Activated T-helper 1 cell treated with anti-CD3 and anti-CD28 coated beads, Interleukin-12 subunit alpha, Interleukin-12 subunit beta, Interleukin-2, Interleukin-4 antibody, amounts not matched to agents 30 ng/mL and 10 ng/mL and 1 ng/mL, durations not matched to agents 14 hours and 24 hours and 36 hours (primary cell): ENCODE results near the gene DESI1. TPM values are rescaled to one million over a fixed set of nuclear protein-coding genes. Genes with fewer than 3 reads are reported as not detected.
"Not testable (repeated sequence)": the region's sequence is repeated elsewhere in the genome, so short reads cannot be mapped to it uniquely, and the experiment has no call there.

ENCODE experiments used
- DNase-seq: peaks from one replicate; pipeline ENCODE4 v3.0.0; 2021; ENCODE audit warnings: low spot score
- H3K27ac Mint-ChIP-seq: one replicate; pipeline ENCODE4 v1.8.0; 2021; ENCODE audit warnings: mild to moderate bottlenecking, mixed read lengths
- H3K27me3 Mint-ChIP-seq: one replicate; pipeline ENCODE4 v1.8.0; 2022; ENCODE audit warnings: mild to moderate bottlenecking, moderate library complexity, mixed read lengths; ENCODE audit not compliant: insufficient read depth
- H3K36me3 Mint-ChIP-seq: one replicate; pipeline ENCODE4 v1.8.0; 2021; ENCODE audit warnings: low read depth, mixed read lengths
- H3K4me1 Mint-ChIP-seq: one replicate; pipeline ENCODE4 v1.8.0; 2021; ENCODE audit warnings: low read depth, mixed read lengths
- H3K4me3 Mint-ChIP-seq: one replicate; pipeline ENCODE4 v1.8.0; 2021; ENCODE audit warnings: mild to moderate bottlenecking, moderate library complexity, mixed read lengths
- H3K9me3 Mint-ChIP-seq: one replicate; pipeline ENCODE4 v1.8.0; 2021; ENCODE audit warnings: mixed read lengths
- intact Hi-C: fragments of 100-400 bp; cut with micrococcal nuclease; formaldehyde crosslinking; loops from one replicate; pipeline ENCODE4 v1.15.1; 2024
- total RNA-seq: library from RNA; stranded (reverse); gene quantifications from 2 replicates; pipeline ENCODE4 v1.2.3, GENCODE V29; 2022

DESI1 gene
- total RNA-seq, 1 donor from 2014 or later: 84.8 TPM

DNA sequence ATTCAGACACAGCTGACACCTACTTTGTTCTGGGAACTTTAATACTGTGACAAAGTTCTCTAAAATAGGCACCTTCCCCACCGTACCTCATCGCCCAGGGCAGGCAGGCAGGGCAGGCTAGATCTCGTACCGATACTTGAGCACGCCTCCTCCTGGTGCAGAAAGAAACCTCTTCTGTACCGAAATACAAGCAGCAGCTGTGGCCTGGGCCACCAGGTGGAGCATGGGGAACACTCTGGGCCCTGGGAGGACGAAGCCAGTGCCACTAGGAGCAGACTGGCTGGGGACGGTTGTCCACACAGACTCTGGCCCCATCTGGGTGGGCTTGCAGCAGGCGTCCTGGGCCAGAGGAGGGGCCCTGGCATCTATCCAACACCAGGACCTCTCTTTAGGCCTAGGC lies 44.0 kb downstream of the DESI1 start:
- H3K27ac Mint-ChIP-seq: no peak overlapping the region
- intact Hi-C loops: no loop called here
- H3K9me3 Mint-ChIP-seq: no peaks in the 10 kb centered on the region
- peaks cover 5% of the 10 kb centered on the region for H3K36me3 Mint-ChIP-seq
- DNase-seq: peak; percentile 22
- H3K4me1 Mint-ChIP-seq: no peaks in the 10 kb centered on the region
- H3K4me3 Mint-ChIP-seq: no peak overlapping the region
- no peaks in the 10 kb centered on the region for H3K27me3 Mint-ChIP-seq

DNA sequence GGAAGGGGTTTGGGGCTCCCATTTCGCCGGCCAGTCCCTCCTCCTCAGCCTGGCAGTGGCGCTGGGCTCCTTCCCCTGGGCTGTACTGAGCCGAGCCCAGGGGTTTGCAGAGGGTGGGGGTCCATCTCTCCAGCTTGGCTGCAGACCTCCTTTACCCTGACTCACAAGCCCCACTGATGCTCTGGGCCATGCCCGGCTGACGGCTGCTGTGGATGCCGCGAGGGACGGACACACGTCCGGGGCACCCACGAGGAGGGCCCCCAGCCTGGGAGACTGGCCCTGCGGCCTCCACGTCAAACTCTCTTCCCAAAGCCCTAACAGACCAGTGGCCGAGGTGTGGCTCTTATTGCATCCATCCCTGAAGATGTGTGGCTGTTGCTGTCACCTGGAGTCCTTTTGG lies 45.3 kb downstream of the DESI1 start:
- Mint-ChIP-seq H3K4me1 (no peaks in the 10 kb centered on the region), H3K27me3 (no peaks in the 10 kb centered on the region), H3K36me3 (peaks cover 5% of the 10 kb centered on the region), H3K4me3 (no peak overlapping the region), H3K27ac (no peak overlapping the region), H3K9me3 (no peaks in the 10 kb centered on the region)
- no peak for DNase-seq
- intact Hi-C loops: no loop called here

DNA sequence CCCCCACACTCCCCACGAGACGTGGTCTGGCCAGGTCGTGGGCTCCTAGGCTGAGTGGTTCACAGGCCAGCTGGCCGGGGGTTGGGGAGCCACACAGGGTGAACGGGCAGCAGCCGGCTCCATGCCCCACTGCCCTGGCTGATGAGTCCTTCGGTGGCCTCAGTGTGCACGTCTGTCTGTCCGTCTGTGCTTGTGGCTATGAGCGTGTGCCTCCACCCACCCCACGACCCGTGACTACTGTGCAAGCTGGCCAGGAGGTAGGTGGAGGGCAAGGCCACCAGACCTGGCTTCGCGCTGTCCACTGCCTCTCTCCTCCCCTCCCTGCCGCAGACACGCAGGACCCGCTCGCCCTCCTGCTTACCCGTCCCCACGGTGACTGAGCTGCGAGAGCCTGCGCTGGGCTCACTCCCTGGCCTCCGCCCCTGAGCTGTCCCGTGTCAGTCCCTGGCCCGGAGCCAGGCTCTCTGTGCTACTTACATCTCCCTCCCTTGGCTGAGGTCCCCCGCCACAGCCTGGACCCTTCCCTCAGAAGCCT lies 45.9 kb downstream of the DESI1 start:
- H3K27me3 Mint-ChIP-seq: no peaks in the 10 kb centered on the region
- H3K4me3 Mint-ChIP-seq: no peak overlapping the region
- DNase-seq: no peak
- no peaks in the 10 kb centered on the region for H3K9me3 Mint-ChIP-seq
- no peak overlapping the region for H3K27ac Mint-ChIP-seq
- H3K36me3 Mint-ChIP-seq: peaks cover 5% of the 10 kb centered on the region
- H3K4me1 Mint-ChIP-seq: no peaks in the 10 kb centered on the region
- intact Hi-C loops: no loop called here

DNA sequence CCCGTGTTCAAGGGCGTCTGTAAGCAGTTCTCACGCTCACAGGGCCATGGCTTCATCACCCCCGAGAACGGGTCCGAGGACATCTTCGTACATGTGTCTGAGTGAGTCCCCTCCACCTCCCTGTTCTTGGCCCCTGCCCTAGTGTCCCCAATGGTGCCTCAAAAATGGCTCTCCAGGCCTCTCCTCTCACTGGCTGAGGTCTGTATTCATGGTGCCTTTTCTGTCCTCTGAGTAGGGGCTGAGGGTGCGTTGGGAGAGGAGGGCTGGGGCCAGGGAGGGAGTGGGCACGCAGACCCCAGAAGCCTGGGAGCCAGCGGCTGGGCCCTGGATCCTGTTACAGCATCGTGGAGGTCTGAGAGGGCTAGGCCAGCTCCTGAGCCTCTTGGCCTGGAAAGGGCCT lies 47.2 kb downstream of the DESI1 start:
- DNase-seq: no peak
- Mint-ChIP-seq H3K27me3 (no peaks in the 10 kb centered on the region), H3K36me3 (peaks cover 3% of the 10 kb centered on the region), H3K4me3 (no peak overlapping the region), H3K4me1 (no peaks in the 10 kb centered on the region), H3K27ac (no peak overlapping the region), H3K9me3 (no peaks in the 10 kb centered on the region)
- intact Hi-C loops: no loop called here

DNA sequence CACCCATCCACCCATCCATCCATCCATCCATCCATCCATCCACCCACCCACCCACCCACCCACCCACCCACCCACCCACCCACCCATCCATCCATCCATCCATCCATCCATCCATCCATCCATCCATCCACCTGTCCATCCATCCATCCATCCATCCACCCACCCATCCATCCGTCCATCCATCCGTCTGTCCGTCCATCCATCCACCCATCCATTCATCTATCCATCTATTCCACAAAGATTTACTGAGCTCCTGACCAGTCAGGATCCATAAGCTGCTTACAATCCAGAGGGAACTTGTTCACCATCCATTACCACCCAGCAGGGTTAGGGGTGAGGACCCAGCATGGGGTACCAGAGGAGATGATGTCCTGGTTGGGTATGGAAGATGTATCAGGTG lies 48.5 kb downstream of the DESI1 start:
- intact Hi-C loops, H3K27me3 Mint-ChIP-seq, DNase-seq, H3K36me3 Mint-ChIP-seq, H3K27ac Mint-ChIP-seq, H3K4me3 Mint-ChIP-seq, H3K9me3 Mint-ChIP-seq, H3K4me1 Mint-ChIP-seq: not testable (repeated sequence)

DNA sequence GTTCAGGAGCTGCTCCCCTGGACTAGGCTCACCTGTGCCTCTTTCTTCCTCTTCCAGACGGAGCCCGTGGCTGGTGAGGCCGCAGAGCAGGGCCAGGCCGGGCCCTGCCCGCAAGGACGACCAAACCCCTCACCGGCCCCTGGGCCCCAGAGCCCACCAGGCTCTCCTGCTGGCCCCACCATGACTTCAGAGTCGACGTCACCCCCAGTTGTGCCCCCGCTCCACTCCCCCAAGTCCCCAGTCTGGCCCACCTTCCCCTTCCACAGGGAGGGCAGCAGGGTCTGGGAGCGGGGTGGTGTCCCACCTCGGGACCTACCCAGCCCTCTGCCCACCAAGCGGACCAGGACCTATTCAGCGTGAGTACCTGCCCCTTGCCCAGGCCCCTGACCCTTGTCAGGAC lies 49.1 kb downstream of the DESI1 start:
- H3K9me3 Mint-ChIP-seq: no peaks in the 10 kb centered on the region
- no peak overlapping the region for H3K4me3 Mint-ChIP-seq
- DNase-seq: no peak
- H3K27ac Mint-ChIP-seq: no peak overlapping the region
- H3K4me1 Mint-ChIP-seq: no peaks in the 10 kb centered on the region
- H3K27me3 Mint-ChIP-seq: peaks cover 3% of the 10 kb centered on the region
- peaks cover 3% of the 10 kb centered on the region for H3K36me3 Mint-ChIP-seq
- intact Hi-C loops: no loop called here

DNA sequence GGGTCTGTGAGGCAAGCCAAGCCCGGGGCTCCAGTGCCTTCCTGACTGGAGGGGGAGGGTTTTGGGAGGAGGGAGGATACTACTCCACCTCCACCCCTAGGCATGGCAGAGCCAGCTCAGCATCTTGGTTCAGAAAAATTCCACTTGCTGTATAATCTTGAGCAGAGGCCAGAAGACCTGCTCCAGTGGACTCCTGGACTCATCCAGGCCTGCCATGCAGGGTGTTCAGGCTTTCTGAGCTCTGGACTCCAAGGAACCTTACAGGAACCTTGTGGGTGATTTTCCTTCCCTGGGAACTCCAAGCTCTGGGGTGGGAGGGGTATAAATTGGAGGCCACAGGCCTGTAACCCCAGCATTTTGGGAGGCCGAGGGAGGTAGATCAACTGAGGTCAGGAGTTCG lies 50.6 kb downstream of the DESI1 start:
- intact Hi-C loops: no loop called here
- Mint-ChIP-seq H3K27me3 (peaks cover 5% of the 10 kb centered on the region), H3K36me3 (no peaks in the 10 kb centered on the region), H3K9me3 (no peaks in the 10 kb centered on the region), H3K4me1 (peaks cover 5% of the 10 kb centered on the region), H3K4me3 (no peak overlapping the region), H3K27ac (no peak overlapping the region)
- no peak for DNase-seq

DNA sequence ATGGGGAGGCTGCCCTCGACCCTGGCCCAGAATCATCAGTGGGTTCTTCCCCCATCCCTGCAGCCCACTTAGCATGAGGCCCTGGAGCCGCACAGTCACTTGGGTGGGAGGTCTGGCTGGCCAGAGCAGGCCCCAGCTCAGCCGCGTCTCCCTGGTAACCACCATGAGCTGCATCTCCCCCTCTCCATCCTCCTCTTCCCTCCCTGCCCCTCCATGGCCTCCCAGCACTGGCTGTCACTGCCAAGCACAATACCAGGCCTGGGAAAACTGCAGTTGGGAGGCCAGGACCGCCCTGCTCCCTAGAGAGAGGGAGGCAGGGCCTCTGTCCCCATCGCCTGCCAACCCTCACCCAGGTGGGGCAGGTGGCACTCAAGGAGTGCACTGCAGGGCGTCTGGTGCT lies 52.0 kb downstream of the DESI1 start:
- intact Hi-C loops: no loop called here
- H3K9me3 Mint-ChIP-seq: no peaks in the 10 kb centered on the region
- no peak for DNase-seq
- peaks cover 5% of the 10 kb centered on the region for H3K27me3 Mint-ChIP-seq
- H3K4me1 Mint-ChIP-seq: peaks cover 5% of the 10 kb centered on the region
- H3K27ac Mint-ChIP-seq: no peak overlapping the region
- H3K4me3 Mint-ChIP-seq: no peak overlapping the region
- no peaks in the 10 kb centered on the region for H3K36me3 Mint-ChIP-seq

DNA sequence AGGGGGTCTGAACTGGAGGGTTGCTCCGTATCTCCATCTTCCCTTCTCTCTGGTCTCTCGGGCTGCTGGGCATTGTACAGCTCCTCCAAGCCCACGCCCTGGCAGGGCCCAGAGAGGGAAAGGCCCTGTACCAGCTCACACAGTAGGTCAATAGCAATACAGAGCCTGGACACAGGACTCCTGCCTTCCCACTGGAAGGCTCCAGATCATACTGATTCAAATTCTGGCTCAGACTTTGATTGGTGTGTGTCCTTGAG lies 53.4 kb downstream of the DESI1 start:
- intact Hi-C loops: no loop called here

DNA sequence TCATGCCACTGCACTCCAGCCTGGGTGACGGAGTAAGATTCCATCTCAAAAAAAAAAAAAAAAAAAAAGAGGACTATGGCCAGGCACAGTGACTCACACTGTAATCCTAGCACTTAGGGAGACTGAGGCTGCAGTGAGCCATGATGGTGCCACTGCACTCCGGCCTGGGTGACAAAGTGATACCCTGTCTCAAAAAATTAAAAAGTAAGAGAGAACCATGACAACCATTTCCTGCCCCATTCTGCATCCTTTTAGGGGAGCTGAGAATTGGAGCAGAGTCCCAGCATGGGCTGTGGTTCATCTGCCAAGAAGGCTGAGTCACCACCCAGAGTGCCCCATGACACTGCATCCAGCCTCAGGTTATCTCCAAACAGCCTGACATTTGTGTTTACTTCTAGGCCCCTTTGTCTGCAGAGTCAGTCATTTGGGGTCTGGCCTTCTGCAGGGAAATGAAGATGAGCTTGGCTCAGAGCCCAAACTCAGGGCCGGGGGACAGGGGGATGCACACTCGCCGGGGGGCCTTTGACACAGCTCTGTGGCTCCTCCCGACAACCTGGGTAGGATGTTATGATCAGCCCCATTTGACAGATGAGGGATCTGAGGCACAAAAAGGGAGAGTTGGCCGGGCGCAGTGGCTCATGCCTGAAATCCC lies 55.3 kb downstream of the DESI1 start:
- Mint-ChIP-seq H3K9me3 (no peaks in the 10 kb centered on the region), H3K4me1 (peaks cover 5% of the 10 kb centered on the region), H3K4me3 (no peak overlapping the region), H3K27ac (peak overlapping the region; percentile 9), H3K36me3 (no peaks in the 10 kb centered on the region), H3K27me3 (peaks cover 14% of the 10 kb centered on the region)
- intact Hi-C loops: no loop called here
- DNase-seq: peak; percentile 16

More for the DNA sequence above, 53.4 kb downstream of the DESI1 start:
- Mint-ChIP-seq H3K4me1 (peaks cover 5% of the 10 kb centered on the region), H3K4me3 (no peak overlapping the region), H3K27ac (no peak overlapping the region), H3K36me3 (no peaks in the 10 kb centered on the region), H3K9me3 (no peaks in the 10 kb centered on the region), H3K27me3 (peaks cover 8% of the 10 kb centered on the region)
- DNase-seq: no peak

DNA sequence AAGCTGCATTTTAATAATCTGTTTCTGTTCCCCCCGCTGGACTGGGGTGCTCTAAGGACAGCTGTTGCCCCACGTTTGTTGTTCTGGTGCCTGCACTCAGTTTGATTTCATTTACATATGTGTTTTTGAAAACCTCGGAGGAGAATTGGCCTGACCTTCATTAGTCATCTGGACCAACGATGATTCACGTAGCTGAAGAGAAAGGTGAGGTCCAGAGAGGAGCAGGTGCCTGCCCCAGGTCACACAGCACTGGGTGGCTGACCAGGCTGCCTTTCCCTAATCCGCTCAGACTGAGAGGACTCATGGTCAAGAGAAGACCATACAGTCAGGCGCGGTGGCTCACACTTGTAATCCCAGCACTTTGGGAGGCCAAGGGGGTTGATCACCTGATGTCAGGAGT lies 56.3 kb downstream of the DESI1 start:
- Mint-ChIP-seq H3K27ac (no peak overlapping the region), H3K27me3 (peaks cover 21% of the 10 kb centered on the region), H3K4me3 (no peak overlapping the region), H3K9me3 (no peaks in the 10 kb centered on the region), H3K4me1 (peaks cover 5% of the 10 kb centered on the region), H3K36me3 (no peaks in the 10 kb centered on the region)
- no peak for DNase-seq
- intact Hi-C loops: no loop called here

DNA sequence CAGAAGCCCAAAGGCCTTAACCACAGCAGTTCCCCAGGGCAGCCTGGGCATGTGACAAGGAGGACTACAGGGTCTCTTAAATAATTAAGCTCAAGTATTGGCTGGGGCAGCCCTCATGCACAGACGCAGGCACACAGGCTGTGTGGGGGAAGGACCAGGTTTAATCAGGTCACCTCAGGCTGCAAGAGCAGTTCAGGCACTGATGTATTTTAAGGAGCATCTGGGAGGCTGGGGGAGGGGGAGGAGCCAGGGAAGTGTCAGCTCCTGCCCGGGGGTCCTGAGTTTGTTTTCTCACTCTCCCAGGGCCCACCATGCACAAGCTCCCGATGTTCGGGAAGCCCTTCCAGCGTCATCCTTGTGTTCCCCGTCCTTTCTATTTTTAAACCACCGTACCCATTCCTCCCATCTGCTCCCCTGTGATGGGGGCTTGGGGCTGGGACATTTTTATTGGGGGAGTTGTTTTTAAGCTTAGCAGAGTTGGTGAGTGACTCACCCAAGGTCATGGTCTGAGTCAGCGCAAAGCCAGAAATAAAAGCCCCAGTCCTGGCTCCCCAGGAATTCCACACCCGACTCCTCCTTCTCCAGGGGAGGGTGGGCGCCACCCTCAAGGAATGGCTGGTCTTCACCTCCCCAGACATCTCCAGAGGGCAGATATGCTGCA lies 57.7 kb downstream of the DESI1 start:
- no peak overlapping the region for H3K4me3 Mint-ChIP-seq
- intact Hi-C loops: no loop called here
- H3K27me3 Mint-ChIP-seq: peaks cover 26% of the 10 kb centered on the region
- peaks cover 5% of the 10 kb centered on the region for H3K4me1 Mint-ChIP-seq
- no peaks in the 10 kb centered on the region for H3K9me3 Mint-ChIP-seq
- no peak overlapping the region for H3K27ac Mint-ChIP-seq
- H3K36me3 Mint-ChIP-seq: no peaks in the 10 kb centered on the region
- DNase-seq: no peak

DNA sequence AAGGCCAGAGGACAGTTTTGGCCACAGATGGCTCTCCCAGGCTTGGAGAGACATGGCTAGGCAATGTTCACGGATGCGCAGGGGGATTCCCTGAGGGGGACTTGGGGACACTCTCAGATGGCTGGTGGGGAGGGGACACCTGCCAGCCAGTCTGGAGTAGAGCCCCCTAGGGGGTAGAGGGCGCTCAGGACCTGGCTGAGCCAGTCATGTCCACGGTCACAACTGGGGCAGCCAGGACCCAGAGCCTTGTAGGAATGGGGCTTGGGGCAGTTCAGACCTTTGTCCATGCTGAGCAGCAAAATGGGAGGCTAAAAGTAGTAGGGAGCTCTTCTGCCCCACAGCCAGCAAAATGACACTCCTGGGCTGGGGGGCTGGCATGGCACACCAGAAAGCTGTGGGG lies 58.4 kb downstream of the DESI1 start:
- no peak for DNase-seq
- Mint-ChIP-seq H3K27ac (no peak overlapping the region), H3K9me3 (no peaks in the 10 kb centered on the region), H3K27me3 (peaks cover 27% of the 10 kb centered on the region), H3K4me1 (peaks cover 5% of the 10 kb centered on the region), H3K4me3 (no peak overlapping the region), H3K36me3 (no peaks in the 10 kb centered on the region)
- intact Hi-C loops: no loop called here

DNA sequence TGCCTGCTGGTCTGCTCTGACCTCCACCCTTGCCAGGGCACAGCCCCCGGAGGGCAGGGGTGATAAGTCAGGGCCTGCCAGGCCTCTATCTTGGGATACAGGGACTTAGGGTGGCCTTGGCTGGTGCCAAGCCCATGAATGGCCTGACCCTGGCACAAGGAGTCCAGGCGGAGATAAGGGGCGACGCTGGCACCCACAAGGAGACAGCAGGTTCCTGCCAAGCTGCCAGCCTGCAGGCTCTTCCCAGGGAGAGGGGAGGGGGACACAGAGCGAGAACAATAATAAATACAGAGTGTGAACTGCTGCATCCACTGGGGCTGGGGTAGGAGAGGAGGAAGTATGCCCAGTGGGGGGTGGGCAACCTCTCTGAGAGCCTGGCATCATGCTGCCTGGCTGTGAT lies 59.1 kb downstream of the DESI1 start:
- Mint-ChIP-seq H3K36me3 (no peaks in the 10 kb centered on the region), H3K9me3 (no peaks in the 10 kb centered on the region), H3K27ac (no peak overlapping the region), H3K27me3 (peaks cover 25% of the 10 kb centered on the region), H3K4me1 (peaks cover 5% of the 10 kb centered on the region), H3K4me3 (no peak overlapping the region)
- intact Hi-C loops: no loop called here
- no peak for DNase-seq
